NCI-H2196 treated with DMSO at 0.1 percent for 48 hours (cell line): ENCODE data around the gene ZFAND5.

Source experiments
- DNase-seq: peaks from one replicate; lab custom pipeline; 2025; ENCODE audit not compliant: unreplicated experiment; lab: John Stamatoyannopoulos, UW

ZFAND5 gene

DNA sequence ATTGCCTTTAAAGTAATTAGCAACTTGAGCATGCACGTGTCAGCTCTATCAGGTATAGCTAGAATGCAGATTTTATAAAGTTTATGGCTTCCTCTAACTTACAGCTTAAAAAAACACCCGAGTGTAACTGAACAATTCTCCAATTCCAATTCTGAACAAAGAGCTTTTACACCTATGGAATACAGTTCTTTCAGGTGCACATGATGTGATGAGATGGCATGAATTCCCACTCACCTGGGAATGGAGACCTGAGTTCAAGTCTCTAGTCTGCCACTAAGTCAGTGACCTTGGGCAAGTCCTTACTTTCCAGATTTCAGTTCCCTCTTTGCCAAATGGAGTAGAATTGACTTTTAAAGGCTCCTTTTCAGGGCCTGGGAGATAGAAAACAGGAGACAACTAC is 1.8 kb downstream of the ZFAND5 start:
- no peak for DNase-seq

DNA sequence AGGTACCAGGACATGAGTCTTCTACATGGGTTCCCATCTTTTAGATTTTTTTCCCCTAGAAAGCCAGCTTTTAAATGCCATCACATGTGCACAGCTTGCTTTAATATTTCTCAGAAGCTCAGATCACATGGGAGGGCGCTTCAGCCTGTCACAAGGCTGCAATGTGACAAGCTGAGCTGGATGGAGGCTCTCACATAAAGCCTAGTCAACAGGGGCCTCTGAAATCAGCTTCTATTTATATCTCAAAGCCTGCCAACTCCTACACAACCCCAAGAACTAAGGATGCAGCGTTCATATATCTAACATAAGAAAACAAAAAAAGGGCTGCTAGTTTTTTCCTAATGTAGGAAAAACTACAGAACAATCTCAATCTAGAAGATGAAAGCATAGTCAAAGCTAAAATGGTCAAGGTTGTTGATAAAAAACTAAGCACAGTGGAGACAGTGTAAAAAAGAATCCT is 2.3 kb downstream of the ZFAND5 start:
- no peak for DNase-seq

GRCh38 chr9:72362118-72362531 is 2.9 kb downstream of the ZFAND5 start:
- DNase-seq, result no peak

DNA sequence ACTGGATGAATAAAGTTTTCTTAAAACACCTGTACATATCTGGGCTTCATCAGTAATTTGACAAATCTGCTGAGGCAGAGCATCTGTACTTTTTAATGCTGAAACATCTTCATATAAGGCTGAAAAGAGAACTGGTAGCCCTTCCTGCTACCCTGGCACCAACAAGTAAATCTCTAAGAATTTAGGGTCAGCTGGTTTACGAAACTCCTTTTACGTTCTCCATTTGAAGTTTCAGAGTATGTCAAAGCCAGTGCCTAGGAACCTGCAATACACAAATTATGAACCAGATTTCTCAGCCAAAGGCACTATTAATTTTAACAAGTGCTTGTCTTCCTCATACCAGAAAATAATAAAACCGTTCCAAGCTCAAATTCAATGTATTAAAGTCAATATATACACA is 3.8 kb downstream of the ZFAND5 start:
- no peak for DNase-seq

DNA sequence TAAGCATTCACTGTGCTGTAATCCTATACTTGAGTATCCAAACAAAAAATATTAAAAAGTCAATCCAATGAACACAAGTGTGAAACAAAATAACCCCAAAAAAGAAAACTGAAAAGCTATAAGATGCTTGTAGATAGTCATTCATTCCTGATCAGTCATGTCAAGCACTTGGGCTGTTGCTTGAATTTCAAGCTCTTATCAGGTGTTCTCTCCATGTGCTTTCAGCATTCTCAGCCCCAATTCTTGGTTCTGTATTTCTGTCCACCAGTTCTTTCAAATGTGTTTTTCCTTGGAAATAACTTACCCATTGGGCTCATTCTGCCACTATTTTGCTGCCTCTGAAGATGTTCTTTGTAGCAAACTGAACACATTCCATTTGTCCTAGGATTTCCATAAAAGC is 4.7 kb downstream of the ZFAND5 start:
- no peak for DNase-seq

DNA sequence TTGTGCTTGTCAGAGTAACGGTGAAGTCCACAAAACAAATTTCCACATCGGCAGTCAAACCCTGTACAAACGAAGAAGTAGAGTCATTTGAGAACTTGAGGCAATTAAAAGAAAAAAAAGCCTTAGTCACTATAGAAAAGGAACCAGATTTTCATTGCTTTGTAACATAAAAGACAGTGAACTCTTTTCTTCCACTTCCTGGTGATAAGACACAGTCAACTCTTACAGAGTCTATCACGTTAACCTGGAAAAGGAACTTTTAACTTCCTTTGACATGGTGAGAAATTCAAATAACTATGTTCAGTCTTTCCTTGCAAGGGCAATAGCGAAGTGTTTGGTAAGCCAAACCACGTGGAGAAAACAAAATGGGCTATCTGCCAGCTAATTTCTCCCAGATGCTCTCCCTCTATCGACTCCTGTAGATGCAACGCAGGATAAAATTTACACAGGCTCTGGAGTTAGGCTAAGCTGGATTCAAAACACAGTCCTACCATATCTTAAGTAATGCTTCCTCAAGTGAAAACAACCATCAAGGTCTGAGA is 8.9 kb downstream of the ZFAND5 start:
- DNase-seq, result no peak

- no peak for DNase-seq
Measured at GRCh38 chr9:72355153-72355552, 9.9 kb downstream of the ZFAND5 start.

- DNase-seq, result no peak
Measured at GRCh38 chr9:72354704-72355103, 10.3 kb downstream of the ZFAND5 start.

DNA sequence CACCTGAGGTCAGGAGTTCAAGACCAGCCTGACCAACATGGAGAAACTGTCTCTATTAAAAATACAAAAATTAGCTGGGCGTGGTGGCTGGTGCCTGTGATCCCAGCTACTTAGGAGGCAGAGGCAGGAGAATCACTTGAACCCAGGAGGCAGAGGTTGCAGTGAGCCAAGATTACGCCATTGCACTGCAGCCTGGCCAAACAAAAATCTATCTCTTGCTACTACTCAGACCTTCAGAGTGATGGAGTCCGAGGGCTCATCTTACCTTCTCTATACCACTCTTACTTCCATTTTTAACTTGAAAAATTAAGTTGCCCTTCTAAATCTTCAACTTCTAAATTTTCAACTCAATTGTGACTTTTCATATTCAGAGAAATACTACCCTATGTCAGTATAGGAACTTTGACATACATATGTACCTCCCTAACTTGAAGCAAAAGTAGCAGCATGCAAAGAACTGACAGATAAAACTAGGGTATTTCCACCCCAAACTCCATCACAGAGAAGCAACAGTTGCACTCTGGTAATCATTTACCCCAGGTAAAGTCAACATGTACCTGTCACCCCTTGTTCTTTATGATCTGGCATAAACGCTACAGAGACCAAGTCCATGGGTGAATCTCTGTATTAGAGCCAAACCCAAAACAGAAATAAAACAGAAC is 11.4 kb downstream of the ZFAND5 start:
- DNase-seq, result no peak

- no peak for DNase-seq
Measured at GRCh38 chr9:72352911-72353388, 12.1 kb downstream of the ZFAND5 start.

GRCh38 chr9:72351538-72352453 is 13.2 kb downstream of the ZFAND5 start:
- no peak for DNase-seq

- no peak for DNase-seq
Measured at GRCh38 chr9:72349911-72350310, 15.1 kb downstream of the ZFAND5 start.

GRCh38 chr9:72349240-72349639 is 15.8 kb downstream of the ZFAND5 start:
- no peak for DNase-seq

DNA sequence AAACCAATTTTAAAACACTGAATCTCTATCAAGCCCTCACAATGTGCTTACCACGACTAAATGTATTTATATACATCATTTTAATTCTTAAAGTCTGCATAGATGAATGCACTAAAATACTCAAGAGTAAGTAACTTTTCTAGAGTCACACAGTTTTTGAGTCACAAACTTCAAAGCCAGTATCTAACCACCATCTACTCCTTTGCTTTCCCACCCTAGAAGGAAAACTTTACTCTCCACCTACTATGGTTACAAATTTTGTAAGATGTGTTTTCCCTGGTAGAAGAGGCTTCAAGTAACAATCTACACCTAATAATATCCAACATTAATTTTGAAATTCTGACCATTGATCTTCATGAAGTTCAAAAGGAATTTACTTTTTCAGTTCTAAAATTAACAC is 18.7 kb downstream of the ZFAND5 start:
- DNase-seq, result no peak

DNA sequence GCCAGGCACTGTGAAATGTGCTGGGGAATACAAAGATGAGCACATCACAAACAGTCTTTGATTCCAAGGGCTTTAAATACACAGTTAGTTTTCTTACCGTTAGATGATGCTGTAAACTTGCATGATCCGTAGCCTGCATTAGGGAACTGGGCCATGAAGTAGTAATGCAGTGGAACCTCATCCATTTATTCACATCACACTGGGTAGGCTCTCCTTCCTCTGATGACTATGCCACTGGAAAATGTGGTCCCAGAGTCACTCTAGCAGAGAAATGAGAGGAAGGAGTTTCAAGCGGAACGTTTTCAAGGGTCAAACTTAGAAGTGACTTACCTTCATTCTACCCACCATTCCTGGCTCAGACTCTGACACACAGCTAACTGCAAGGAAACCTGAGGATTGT is 26.4 kb downstream of the ZFAND5 start:
- no peak for DNase-seq

DNA sequence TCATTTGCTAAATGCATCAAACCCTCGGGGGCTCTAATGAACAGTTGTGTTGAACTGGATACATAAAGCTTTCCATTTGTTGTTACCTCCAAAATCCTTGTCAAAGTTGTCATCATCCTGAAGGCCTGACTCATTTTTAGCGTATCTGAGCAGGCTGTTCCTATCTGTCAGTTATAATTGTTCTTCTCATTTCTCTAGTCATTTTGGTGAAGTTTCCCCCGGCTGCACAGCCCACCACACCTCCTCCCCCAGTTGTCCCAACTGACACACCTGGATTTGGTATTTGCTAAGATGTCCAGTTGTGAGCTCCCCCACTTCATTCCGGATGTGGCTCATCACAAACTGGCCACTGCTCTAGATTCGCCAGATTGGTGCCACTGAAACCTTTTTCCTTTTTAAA is 27.7 kb downstream of the ZFAND5 start:
- DNase-seq, result no peak

DNA sequence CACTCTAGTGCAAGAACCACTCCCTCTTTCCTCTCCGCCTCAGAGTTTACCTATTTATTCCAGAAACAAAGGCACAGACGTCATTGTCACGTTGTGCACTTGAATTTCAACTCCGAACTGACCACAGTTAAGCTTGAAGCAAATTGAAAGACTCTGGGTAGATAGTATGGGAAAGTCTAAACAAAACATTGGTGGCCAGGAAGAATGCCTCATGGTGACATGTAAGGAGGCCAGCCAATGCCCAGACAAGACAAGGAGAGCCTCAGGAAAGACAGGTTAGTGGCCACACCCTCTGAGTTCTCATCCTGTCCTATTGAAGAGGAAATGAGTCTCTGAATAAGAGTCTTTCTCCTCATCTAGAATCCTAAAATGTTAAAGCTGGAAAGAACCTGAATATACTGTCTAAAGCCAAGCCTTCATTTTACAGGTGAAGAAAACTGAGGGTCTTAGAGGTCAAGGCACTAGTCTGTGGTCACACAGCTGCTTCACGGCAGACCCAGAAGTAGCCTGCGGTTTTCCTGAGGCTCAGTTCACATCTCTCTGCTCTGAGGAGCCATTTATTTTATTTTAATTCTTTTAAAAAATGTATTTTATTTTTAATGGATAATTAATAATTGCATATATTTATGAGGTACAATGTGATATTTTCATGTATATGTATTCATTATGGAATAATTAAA is 30.2 kb downstream of the ZFAND5 start:
- DNase-seq, result no peak

DNA sequence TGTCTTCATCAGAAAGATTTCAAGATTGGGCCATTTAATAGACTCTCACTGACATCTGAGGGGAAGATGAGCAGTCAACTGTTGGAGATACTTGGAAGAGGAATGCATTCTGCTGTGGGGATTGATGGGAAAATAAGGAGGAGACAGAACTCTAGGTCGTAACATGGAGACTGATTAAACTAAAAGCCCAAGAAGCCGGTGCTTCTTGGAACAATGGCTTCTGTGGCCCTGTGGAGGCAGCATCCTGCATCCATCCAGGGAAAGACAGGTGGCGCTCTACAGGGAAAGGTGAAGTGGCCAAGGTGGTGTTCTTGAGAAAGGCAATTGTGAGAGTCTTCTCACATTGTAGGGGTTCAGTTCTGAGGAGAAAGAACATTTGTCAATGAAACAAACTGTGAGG is 31.3 kb downstream of the ZFAND5 start:
- no peak for DNase-seq

- DNase-seq, result no peak
Measured at GRCh38 chr9:72333197-72333596, 31.8 kb downstream of the ZFAND5 start.

DNA sequence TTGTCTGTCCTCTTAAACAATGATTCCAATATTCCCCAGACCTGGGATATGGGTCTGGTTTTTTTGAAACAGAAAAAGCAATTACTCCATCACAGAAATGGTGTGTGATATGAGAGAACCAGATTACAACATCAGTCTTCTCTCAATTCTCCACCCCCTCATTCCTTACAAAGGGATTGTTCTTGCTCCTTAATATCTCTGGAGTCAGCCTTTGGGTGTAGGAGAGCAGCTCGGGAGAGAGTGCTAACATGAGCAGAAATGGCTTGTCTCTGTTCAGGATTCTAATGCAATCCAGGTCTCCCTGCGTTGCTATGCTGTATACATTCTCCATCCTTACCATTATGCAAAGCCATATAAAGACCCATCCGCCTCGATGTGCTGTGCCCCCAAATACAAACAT is 32.7 kb downstream of the ZFAND5 start:
- no peak for DNase-seq

- DNase-seq, result no peak
Measured at GRCh38 chr9:72327631-72328030, 37.4 kb downstream of the ZFAND5 start.
